Keratinocyte (primary cell): ENCODE measurements around the gene CRYL1. TPM values are rescaled to one million over a fixed set of nuclear protein-coding genes. Genes with fewer than 3 reads are reported as not detected.

Experiments
- DNase-seq: peaks from one replicate; pipeline ENCODE4 v3.0.0-alpha.2; 2011; ENCODE audit warnings: low read depth, missing footprints, low spot score
- FAIRE-seq: peaks from 2 replicates; lab custom pipeline; 2011; peaks lifted over from hg19 to GRCh38; lab: Jason Lieb, UNC
- H2AFZ ChIP-seq: 2 replicates; pipeline ENCODE4 v1.6.0; 2012; ENCODE audit warnings: low read length, control low read depth, inconsistent platforms; ENCODE audit not compliant: control insufficient read depth
- H3K27ac ChIP-seq: 2 replicates; pipeline ENCODE4 v1.5.1; 2011; ENCODE audit warnings: low read length; ENCODE audit not compliant: control insufficient read depth, insufficient read depth
- H3K27me3 ChIP-seq: 3 replicates; pipeline ENCODE4 v1.6.0; 2011; ENCODE audit warnings: low read length; ENCODE audit not compliant: control insufficient read depth, insufficient read depth; ENCODE audit errors: extremely low read depth
- H3K36me3 ChIP-seq, 2 experiments: 2 replicates in 1 of 2; 3 replicates in 1 of 2; pipeline ENCODE4 v1.5.1; 2011; ENCODE audit warnings: low read length in 2 of 2, mild to moderate bottlenecking in 1 of 2; ENCODE audit not compliant: control insufficient read depth in 2 of 2, insufficient read depth in 2 of 2; ENCODE audit errors: extremely low read depth in 1 of 2
- H3K4me1 ChIP-seq: 3 replicates; pipeline ENCODE4 v1.5.1; 2011; ENCODE audit warnings: low read length; ENCODE audit not compliant: control insufficient read depth, insufficient read depth; ENCODE audit errors: extremely low read depth
- H3K4me2 ChIP-seq: 3 replicates; pipeline ENCODE4 v1.6.0; 2011; ENCODE audit warnings: low read depth, low read length; ENCODE audit not compliant: control insufficient read depth, insufficient read depth; ENCODE audit errors: extremely low read depth
- H3K4me3 ChIP-seq, 3 experiments: fragments of 200-600 bp in 1 of 3; sonication (generic) in 1 of 3; 2 replicates in 2 of 3; 3 replicates in 1 of 3; pipeline ENCODE4 v1.5.1; 2011 to 2016; ENCODE audit warnings: low read length in 3 of 3, mild to moderate bottlenecking in 3 of 3, control low read depth in 2 of 3, inconsistent platforms in 1 of 3, low read depth in 1 of 3, mixed read lengths in 1 of 3, mixed run types in 1 of 3, moderate library complexity in 1 of 3; ENCODE audit not compliant: control insufficient read depth in 2 of 3, insufficient read depth in 2 of 3; ENCODE audit errors: extremely low read depth in 1 of 3
- H3K79me2 ChIP-seq: 2 replicates; pipeline ENCODE4 v1.6.0; 2012; ENCODE audit warnings: low read length; ENCODE audit not compliant: control insufficient read depth, insufficient read depth
- H3K9ac ChIP-seq: 3 replicates; pipeline ENCODE4 v1.6.0; 2011; ENCODE audit warnings: low read length; ENCODE audit not compliant: control insufficient read depth, insufficient read depth; ENCODE audit errors: extremely low read depth
- H3K9me1 ChIP-seq: 3 replicates; pipeline ENCODE4 v1.6.0; 2011; ENCODE audit warnings: low read length; ENCODE audit not compliant: control insufficient read depth, insufficient read depth; ENCODE audit errors: extremely low read depth
- H3K9me3 ChIP-seq: 2 replicates; pipeline ENCODE4 v1.5.1; 2012; ENCODE audit warnings: low read depth, low read length; ENCODE audit not compliant: control insufficient read depth
- H4K20me1 ChIP-seq: 3 replicates; pipeline ENCODE4 v1.6.0; 2011; ENCODE audit warnings: low read length; ENCODE audit not compliant: control insufficient read depth, insufficient read depth; ENCODE audit errors: extremely low read depth
- CTCF ChIP-seq, 3 experiments: IDR thresholded peaks in 1 of 3; conservative IDR thresholded peaks in 1 of 3; optimal IDR thresholded peaks in 1 of 3; 2 replicates in 2 of 3; 3 replicates in 1 of 3; pipeline versions ENCODE3 to v1.5.1; 2011; ENCODE audit warnings: low read length in 3 of 3, mild to moderate bottlenecking in 3 of 3, moderate library complexity in 2 of 3, control low read depth in 1 of 3, inconsistent platforms in 1 of 3; ENCODE audit not compliant: insufficient read depth in 2 of 3; ENCODE audit errors: extremely low read depth in 1 of 3
- EZH2 ChIP-seq: IDR thresholded peaks from one replicate; pipeline ENCODE4 v1.6.1; 2012; ENCODE audit warnings: inconsistent platforms, mild to moderate bottlenecking, low read length, moderate library complexity
- dilution Hi-C: fragments of 300-500 bp; cut with MboI; formaldehyde crosslinking; loops from one replicate; pipeline ENCODE4 v1.7.0; 2020; ENCODE audit warnings: low sequenced_read_pairs; ENCODE audit not compliant: extremely low pct_ligation_motif_present
- polyA plus RNA-seq, 5 experiments: library from polyadenylated mRNA; depleted of rRNA in 3 of 5; stranded (reverse) in 3 of 5; stranded (forward) in 1 of 5; unstranded in 1 of 5; fragments of >200 nt; gene quantifications; 1 replicate in 1 of 5; 2 replicates in 3 of 5; 3 replicates in 1 of 5; pipeline versions ENCODE4 v1.2.1 to v1.2.3, GENCODE V29; 2011 to 2012; ENCODE audit warnings: missing spikeins in 2 of 5, low read depth in 1 of 5, low replicate concordance in 1 of 5

CRYL1 gene
- polyA plus RNA-seq, 1 donor (not counting 4 experiments of a cell fraction or from before 2014, with no cell fraction given), result 27.2 TPM

- Histone ChIP-seq H4K20me1 (no peaks in the 10 kb centered on the region), H3K4me1 (peaks cover 17% of the 10 kb centered on the region), H3K27ac (no peak overlapping the region), H3K9ac (no peak overlapping the region), H3K79me2 (no peaks in the 10 kb centered on the region), H3K27me3 (no peaks in the 10 kb centered on the region), H3K9me3 (peaks cover 4% of the 10 kb centered on the region), H3K4me2 (no peak overlapping the region), H3K36me3 (no peaks in the 10 kb centered on the region), H3K4me3 (no peak overlapping the region), H2AFZ (no peak overlapping the region), H3K9me1 (no peaks in the 10 kb centered on the region)
- no peak for TF ChIP-seq EZH2
- TF ChIP-seq CTCF (optimal IDR thresholded peaks at IDR 0.05 in 1 of 3, IDR thresholded peaks at IDR 0.05 in 1 of 3, conservative IDR thresholded peaks at IDR 0.05 in 1 of 3; ENCODE audit: extremely low read depth in 1 of 3, insufficient read depth in 2 of 3, low read length in 3 of 3), result no peak
- FAIRE-seq (no peak), DNase-seq (no peak)
- dilution Hi-C loops, result no loop called here
These were observed 79.3 kb downstream of the CRYL1 start for GRCh38 chr13:20446405-20446804.

GRCh38 chr13:20442798-20443381 is 82.8 kb downstream of the CRYL1 start:
- Histone ChIP-seq H3K9me3 (peaks cover 1% of the 10 kb centered on the region), H3K4me3 (no peak overlapping the region), H3K4me2 (no peak overlapping the region), H4K20me1 (no peaks in the 10 kb centered on the region), H3K27me3 (no peaks in the 10 kb centered on the region), H3K9ac (no peak overlapping the region), H2AFZ (no peak overlapping the region), H3K4me1 (peaks cover 22% of the 10 kb centered on the region), H3K36me3 (no peaks in the 10 kb centered on the region), H3K27ac (no peak overlapping the region), H3K9me1 (no peaks in the 10 kb centered on the region), H3K79me2 (no peaks in the 10 kb centered on the region)
- TF ChIP-seq CTCF (optimal IDR thresholded peaks at IDR 0.05 in 1 of 3, IDR thresholded peaks at IDR 0.05 in 1 of 3, conservative IDR thresholded peaks at IDR 0.05 in 1 of 3; ENCODE audit: extremely low read depth in 1 of 3, insufficient read depth in 2 of 3, low read length in 3 of 3) (no peak), EZH2 (no peak)
- FAIRE-seq (peak; percentile 83), DNase-seq (no peak)
- dilution Hi-C loops, result no loop called here
